H1 (cell line): ENCODE results near the gene CCT5. TPM values are rescaled to one million over a fixed set of nuclear protein-coding genes. Genes with fewer than 3 reads are reported as not detected.

ENCODE experiments used
- ATF2 ChIP-seq: IDR thresholded peaks from 2 replicates; pipeline ENCODE4 v1.6.1; 2012; ENCODE audit warnings: low read length, inconsistent platforms
- CHD7 ChIP-seq: fragments of 300-600 bp; sonication (generic); IDR thresholded peaks from 2 replicates; pipeline ENCODE4 v1.7.1; 2012; ENCODE audit warnings: low read length, moderate library complexity, mild to moderate bottlenecking, inconsistent platforms; ENCODE audit not compliant: insufficient replicate concordance
- CREB1 ChIP-seq: IDR thresholded peaks from 2 replicates; pipeline ENCODE4 v1.6.1; 2012; ENCODE audit warnings: inconsistent platforms
- EZH2 ChIP-seq: fragments of 200-600 bp; sonication (generic); IDR thresholded peaks from 2 replicates; pipeline ENCODE4 v1.7.1; 2012; ENCODE audit warnings: low read depth, mild to moderate bottlenecking, moderate library complexity, low read length, inconsistent platforms; ENCODE audit not compliant: severe bottlenecking
- JUN ChIP-seq: IDR thresholded peaks from 2 replicates; pipeline ENCODE4 v1.6.1; 2011; ENCODE audit warnings: low read depth, mild to moderate bottlenecking, improper control_type of control experiment, low read length
- POLR2AphosphoS5 ChIP-seq: IDR thresholded peaks from 2 replicates; pipeline ENCODE4 v1.6.1; 2011; ENCODE audit warnings: low read depth, low read length
- RFX5 ChIP-seq: IDR thresholded peaks from 2 replicates; pipeline ENCODE4 v1.6.1; 2011; ENCODE audit warnings: low read depth, low read length, improper control_type of control experiment, borderline replicate concordance
- YY1 ChIP-seq: IDR thresholded peaks from 2 replicates; pipeline ENCODE4 v1.6.1; 2011; ENCODE audit warnings: low read depth, mild to moderate bottlenecking, low read length
- polyA plus RNA-seq, 7 experiments: library from polyadenylated mRNA; depleted of rRNA in 3 of 7; stranded (reverse) in 5 of 7; unstranded in 2 of 7; fragments of >200 nt in 5 of 7; fragments of 200-250 nt in 2 of 7; gene quantifications; 1 replicate in 5 of 7; 2 replicates in 1 of 7; 4 replicates in 1 of 7; pipeline versions ENCODE4 v1.2.1 to v1.2.3, GENCODE V29; 2011 to 2013; ENCODE audit warnings: missing spikeins in 2 of 7, mixed read lengths in 2 of 7
- total RNA-seq: library from RNA; stranded (reverse); fragmentation: NEBNext Ultra II Directional; extraction: Animal tissue kit (Norgen Biotek cat#: 25700); gene quantifications from 2 replicates; pipeline ENCODE4 v1.2.1, GENCODE V29; 2021
- TF ChIP-seq, protein P1 (sequence below): IDR thresholded peaks from 2 replicates; pipeline ENCODE4 v1.6.1; 2012; ENCODE audit warnings: inconsistent platforms

CCT5 gene
- total and polyA plus RNA-seq, 2 of the 8 experiments (the other 6 are each of a cell fraction or from before 2014, with no cell fraction given): 425 to 549 TPM

GRCh38 chr5:10246761-10247160, 3.3 kb upstream of the CCT5 start (continued):
- TF ChIP-seq CHD7: no peak
- TF ChIP-seq RFX5: no peak
- no peak for TF ChIP-seq EZH2
- no peak for TF ChIP-seq POLR2AphosphoS5
- no peak for TF ChIP-seq YY1
- no peak for TF ChIP-seq CREB1
- TF ChIP-seq ATF2: no peak
- TF ChIP-seq, protein P1, sequence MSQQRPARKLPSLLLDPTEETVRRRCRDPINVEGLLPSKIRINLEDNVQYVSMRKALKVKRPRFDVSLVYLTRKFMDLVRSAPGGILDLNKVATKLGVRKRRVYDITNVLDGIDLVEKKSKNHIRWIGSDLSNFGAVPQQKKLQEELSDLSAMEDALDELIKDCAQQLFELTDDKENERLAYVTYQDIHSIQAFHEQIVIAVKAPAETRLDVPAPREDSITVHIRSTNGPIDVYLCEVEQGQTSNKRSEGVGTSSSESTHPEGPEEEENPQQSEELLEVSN: no peak
- no peak for TF ChIP-seq JUN
